GM10847 (cell line): ENCODE measurements around the gene MILR1.

Experiments
- POLR2A ChIP-seq: IDR thresholded peaks from 2 replicates; pipeline ENCODE4 v1.6.1; 2011; ENCODE audit not compliant: insufficient read length; ENCODE audit errors: extremely low read depth

MILR1 gene

GRCh38 chr17:64459284-64459747 is 10.4 kb downstream of the MILR1 start:
- TF ChIP-seq POLR2A: no peak

GRCh38 chr17:64460955-64461354 is 12.0 kb downstream of the MILR1 start:
- no peak for TF ChIP-seq POLR2A

GRCh38 chr17:64461788-64462187 is 12.9 kb downstream of the MILR1 start:
- TF ChIP-seq POLR2A: no peak

GRCh38 chr17:64466019-64466735 is 17.3 kb downstream of the MILR1 start:
- no peak for TF ChIP-seq POLR2A

GRCh38 chr17:64470625-64471024 is 21.7 kb downstream of the MILR1 start:
- TF ChIP-seq POLR2A: no peak

GRCh38 chr17:64471440-64471839 is 22.5 kb downstream of the MILR1 start:
- no peak for TF ChIP-seq POLR2A

GRCh38 chr17:64472564-64472963 is 23.6 kb downstream of the MILR1 start:
- TF ChIP-seq POLR2A: no peak

GRCh38 chr17:64477849-64478248 is 28.9 kb downstream of the MILR1 start:
- TF ChIP-seq POLR2A: no peak

GRCh38 chr17:64480951-64481350 is 32.0 kb downstream of the MILR1 start:
- no peak for TF ChIP-seq POLR2A

- TF ChIP-seq POLR2A: no peak
Observed at GRCh38 chr17:64484380-64484779, 35.5 kb downstream of the MILR1 start.

GRCh38 chr17:64488301-64488700 is 39.4 kb downstream of the MILR1 start:
- TF ChIP-seq POLR2A: no peak

GRCh38 chr17:64491034-64491860 is 42.3 kb downstream of the MILR1 start:
- TF ChIP-seq POLR2A: no peak

- no peak for TF ChIP-seq POLR2A
Observed at GRCh38 chr17:64491994-64492393, 43.1 kb downstream of the MILR1 start.

GRCh38 chr17:64492481-64493109 is 43.7 kb downstream of the MILR1 start:
- TF ChIP-seq POLR2A: no peak

- TF ChIP-seq POLR2A: no peak
Observed at GRCh38 chr17:64494121-64494520, 45.2 kb downstream of the MILR1 start.

- TF ChIP-seq POLR2A: no peak
Observed at GRCh38 chr17:64496348-64496785, 47.5 kb downstream of the MILR1 start.
